ENCODE measurements around the gene VSX1.
A peak's percentile ranks its signal among the peaks of the same experiment; 100 is the strongest.

The VSX1 gene

GRCh38 chr20:25081730-25082497 is at the start of gene VSX1:
VSX1 (minus strand) TSS chr20:25082141; CDS start chr20:25082096, 45 bp downstream.
- DNase-seq, result no peak

DNA sequence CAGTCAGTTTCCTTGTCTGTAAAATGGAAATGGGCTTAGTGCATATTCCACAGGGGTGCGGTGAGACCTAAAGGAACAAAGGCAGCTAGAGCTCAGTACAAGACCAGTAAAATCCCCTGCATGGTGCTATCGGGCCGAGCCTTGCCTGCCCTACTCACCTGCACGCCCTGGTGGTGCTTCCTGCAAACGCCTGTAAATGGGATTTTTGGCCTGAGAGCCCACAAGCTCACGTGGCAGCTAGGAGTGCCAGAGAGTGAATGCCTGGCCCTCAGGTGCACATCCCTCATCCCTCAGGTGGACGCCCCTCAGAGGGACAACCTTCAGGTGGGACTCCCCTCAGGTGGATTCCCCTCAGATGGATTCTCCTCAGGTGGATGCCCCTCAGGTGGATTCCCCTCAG is 48.0 kb upstream of the VSX1 start:
- no peak for DNase-seq

GRCh38 chr20:25129428-25129827 is 47.5 kb upstream of the VSX1 start:
- no peak for DNase-seq

DNA sequence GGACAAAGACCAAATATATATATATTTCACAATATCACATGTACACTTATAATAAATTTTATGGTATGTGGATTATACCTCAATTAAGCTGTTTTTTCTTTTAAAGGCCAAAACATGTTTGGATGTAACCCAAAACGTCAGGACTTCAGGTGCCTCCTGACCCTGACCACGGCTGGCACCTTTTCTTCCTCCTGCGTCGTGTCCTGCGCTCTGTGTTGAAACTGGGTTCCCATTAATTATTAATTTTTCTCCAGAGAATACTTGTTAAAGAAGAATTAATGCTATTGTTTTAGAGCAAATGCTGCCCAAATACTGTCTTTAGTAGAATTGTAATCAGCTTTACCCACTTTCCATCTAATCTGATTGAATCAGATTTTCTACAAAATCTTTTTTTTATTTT is 46.7 kb upstream of the VSX1 start:
- DNase-seq, result no peak

DNA sequence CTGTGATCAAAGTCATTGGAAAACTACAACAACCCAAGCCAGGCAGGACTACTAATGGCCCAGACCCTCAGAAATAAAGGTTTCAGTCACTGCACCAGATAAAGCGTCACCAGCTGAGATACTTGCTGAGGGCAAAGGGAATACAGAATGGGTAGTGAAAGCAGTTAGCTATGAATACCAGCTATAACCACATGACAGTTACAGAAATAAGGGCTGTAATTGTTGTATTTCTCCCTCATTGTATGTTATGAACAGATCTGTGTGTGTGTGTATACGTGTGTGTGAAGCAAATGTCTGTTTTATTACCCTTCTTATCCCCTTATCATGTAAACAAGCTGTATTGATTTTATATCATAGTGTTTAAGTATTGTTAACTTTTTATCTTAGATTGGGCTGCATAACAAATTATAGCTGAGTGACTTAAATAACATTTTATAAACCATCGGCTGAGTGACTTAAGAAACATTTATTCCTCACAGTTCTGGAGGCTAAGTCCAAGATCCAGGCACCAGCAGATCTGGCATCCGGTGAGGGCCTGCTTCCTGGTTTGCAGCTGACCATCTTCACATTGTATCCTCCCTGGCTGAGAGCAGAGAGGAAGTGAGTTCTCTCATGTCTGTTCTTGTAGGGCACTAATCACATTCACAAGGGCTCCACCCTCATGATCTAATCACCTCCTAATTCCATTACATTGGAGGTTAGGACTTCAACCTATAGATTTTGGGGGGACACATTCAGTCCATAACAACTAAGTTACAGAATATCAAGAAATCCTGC is 46.0 kb upstream of the VSX1 start:
- no peak for DNase-seq

DNA sequence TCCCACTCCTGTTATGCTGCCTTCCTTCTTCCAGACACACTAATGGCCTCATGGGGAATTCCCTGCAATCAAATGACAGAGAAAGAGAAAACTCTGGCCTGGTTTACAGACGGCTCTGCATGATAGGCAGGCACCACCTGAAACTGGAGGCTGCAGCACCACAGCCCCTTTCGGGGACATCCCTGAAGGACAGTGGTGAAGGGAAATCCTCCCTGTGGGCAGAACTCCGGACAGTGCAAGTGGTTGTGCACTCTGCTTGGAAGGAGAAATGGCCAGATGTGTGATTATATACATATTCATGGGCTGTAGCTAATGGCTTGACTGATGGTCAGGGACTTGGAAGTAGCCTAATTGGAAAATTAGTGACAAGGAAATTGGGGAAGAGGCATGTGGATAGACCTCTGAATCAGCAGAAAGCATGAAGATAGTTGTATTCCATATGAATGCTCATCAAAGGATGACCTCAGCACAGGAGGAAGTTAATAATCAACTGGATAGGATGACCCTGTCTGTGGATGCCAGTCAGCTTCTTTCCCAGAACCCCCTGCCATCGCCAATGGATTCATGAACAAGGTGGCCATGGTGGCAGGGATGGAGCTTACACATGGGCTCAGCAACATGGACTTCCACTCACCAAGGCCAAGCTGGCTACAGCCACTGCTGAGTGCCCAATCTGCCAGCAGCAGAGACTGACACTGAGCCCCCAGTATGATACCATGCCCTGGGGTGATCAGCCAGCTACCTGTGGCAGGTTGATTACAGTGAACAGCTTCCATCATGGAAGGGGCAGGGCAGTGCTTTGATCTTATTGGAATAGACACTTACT is 44.5 kb upstream of the VSX1 start:
- DNase-seq, result no peak

GRCh38 chr20:25125636-25126035 is 43.7 kb upstream of the VSX1 start:
- no peak for DNase-seq

- DNase-seq, result no peak
Observed at GRCh38 chr20:25120920-25121319, 39.0 kb upstream of the VSX1 start.

DNA sequence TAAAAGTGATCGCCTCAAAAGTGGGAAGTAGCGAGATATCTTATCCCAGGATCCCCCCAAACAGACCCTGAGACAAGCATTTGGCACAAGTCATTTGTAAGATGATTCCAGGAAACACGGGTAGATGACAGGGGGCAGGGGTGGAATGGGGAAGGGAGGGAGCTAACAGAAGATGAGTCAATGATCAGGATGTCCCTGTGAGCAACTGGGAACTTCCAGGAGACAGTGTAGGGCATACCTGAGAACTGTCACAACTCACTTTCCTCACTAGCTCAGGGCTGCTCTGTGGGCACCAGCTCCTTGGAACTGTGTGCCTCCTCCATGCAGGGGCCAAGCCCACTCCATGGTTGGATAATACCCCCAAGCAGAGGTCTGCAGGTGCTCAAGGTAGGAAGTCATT is 38.5 kb upstream of the VSX1 start:
- DNase-seq, result no peak

DNA sequence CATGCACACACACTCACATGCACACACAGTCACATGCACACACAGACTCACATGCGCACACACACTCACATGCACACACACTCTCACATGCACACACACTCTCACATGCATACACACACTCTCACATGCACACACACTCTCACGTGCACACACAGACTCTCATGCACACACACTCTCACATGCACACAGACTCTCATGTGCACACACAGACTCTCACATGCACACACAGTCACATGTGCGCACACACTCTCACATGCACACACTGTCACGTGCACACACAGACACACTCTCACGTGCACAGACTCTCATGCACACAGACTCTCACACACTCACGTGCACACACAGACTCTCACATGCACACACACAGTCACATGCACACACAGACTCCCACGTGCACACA is 36.6 kb upstream of the VSX1 start:
- DNase-seq, result no peak

GRCh38 chr20:25117990-25118389 is 36.0 kb upstream of the VSX1 start:
- DNase-seq, result no peak

GRCh38 chr20:25116739-25117458 is 35.0 kb upstream of the VSX1 start:
- DNase-seq, result no peak

DNA sequence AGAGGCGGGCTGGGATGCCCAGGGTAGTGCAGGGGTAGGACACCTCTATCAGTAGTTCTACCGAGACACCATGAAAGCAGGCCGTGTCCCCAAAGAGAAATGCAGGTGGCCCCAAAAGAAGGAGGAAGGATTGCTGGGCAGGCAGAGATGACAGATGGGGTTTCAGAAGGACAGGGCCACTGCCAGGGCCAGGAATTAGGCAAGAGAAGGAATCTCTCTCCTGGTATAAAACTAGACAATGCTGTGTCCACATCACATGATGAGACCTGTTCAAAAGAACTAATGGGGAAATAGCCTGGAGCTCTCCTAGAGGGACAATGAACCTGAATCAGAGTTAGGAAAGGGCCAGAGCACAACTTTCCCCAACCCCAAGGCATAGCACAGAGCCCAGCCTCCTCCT is 21.6 kb upstream of the VSX1 start:
- DNase-seq, result no peak

DNA sequence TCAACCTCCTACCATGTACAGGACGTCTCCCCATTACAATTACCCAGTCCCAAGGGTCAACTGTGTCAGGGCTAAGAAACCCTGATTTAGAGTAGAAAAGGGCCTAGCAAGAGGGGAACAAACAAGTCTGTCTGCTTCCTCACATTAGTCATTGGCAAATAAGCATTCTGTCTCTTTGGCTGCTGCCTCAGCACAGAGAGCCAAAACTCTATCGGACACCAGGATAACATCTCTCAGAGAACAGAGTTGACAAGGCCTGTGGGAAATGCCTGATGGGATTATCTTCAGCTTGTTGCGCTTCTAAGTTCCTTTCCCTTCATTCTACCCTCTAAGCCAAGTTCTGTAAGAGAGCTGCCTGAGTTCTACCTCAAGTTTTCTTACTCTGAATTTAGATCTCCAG is 19.0 kb upstream of the VSX1 start:
- DNase-seq, result no peak

DNA sequence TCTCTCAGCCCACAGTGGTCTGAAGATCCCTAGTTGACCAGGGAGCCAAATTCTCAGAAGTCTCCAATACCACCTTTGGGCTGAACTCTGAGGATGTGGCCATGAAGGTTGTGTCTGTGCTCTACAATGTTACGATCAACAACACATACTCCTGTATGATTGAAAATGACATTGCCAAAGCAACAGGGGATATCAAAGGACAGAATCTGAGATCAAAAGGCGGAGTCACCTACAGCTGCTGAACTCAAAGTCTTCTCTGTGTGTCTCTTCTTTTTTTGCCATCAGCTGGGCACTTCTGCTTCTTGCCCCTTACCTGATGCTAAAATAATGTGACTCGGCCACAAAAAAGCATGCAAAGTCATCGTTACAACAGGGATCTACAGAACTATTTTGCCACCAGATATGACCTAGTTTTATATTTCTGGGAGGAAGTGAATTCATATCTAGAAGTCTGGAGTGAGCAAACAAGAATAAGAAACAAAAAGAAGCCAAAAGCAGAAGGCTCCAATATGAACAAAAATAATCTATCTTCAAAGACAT is 17.7 kb upstream of the VSX1 start:
- no peak for DNase-seq

- no peak for DNase-seq
Observed at GRCh38 chr20:25097498-25097897, 15.6 kb upstream of the VSX1 start.

- peak; percentile 84 for DNase-seq
Observed at GRCh38 chr20:25090492-25091429, 8.8 kb upstream of the VSX1 start.

- DNase-seq, result no peak
Observed at GRCh38 chr20:25089662-25090061, 7.7 kb upstream of the VSX1 start.

DNA sequence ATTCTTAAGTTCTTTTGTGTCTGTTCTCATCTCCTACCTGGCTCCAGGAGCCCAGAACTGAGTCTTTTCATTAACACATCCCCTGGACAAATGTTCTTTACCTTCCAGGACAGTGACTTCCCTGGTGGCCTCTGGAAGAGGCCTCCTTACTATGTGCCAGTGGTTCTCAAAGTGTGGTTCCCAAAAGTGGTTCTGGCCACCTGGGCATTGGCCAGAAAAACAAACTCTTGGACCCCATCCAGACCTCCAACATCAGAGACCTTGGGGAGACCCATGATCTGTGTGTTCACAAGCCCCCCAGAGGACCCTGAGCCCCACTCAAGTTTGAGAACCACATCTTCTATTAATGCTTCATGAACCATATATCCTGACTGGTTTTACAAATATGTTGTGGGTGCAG is 7.2 kb upstream of the VSX1 start:
- no peak for DNase-seq

- no peak for DNase-seq
Observed at GRCh38 chr20:25088267-25088666, 6.3 kb upstream of the VSX1 start.

- no peak for DNase-seq
Observed at GRCh38 chr20:25087186-25087929, 5.4 kb upstream of the VSX1 start.

Measured in activated gamma-delta T cell treated with Interleukin-2 at 50 U/mL for 16 hours (primary cell).